ENCODE data around the gene BARHL1.
A peak's percentile ranks its signal among the peaks of the same experiment; 100 is the strongest.

The BARHL1 gene

DNA sequence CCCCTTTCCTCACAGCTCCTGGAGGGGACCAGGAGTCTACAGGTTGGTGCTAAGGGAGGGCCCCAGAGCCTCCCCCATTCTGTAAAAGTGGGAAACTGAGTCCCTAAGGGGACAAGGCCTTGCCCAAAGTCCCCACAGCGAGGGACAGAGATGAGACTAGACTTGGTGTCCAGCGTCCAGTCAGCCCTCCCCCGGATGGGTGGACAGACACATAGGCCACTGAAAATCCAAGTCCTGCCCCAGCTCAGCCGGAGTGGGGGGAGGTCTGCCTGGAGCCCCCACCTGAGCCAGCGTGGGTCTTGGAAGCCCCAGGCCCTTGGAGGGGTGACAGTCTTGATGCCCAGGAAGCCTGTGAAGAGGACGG is 5.2 kb downstream of the BARHL1 start:
- DNase-seq (ENCODE audit: low read depth) = no peak

DNA sequence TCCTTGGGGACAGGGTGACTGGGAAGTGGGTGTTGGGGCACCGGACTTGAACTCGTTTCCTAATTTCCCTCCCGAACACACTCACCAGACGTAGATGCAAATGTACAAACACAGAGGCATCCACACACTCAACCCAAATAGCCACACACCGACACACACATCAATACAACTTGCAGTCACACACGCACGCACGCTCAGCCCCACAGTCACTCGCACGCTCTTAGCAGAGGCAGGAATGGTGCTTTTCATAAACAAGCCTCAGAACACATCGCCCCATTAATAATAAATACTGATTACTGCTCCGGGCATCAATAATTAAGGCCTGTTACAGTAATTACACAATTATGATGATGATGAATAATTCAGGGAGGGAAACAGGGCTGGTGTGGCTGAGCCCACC is 5.7 kb downstream of the BARHL1 start:
- DNase-seq (ENCODE audit: low read depth) = no peak

DNA sequence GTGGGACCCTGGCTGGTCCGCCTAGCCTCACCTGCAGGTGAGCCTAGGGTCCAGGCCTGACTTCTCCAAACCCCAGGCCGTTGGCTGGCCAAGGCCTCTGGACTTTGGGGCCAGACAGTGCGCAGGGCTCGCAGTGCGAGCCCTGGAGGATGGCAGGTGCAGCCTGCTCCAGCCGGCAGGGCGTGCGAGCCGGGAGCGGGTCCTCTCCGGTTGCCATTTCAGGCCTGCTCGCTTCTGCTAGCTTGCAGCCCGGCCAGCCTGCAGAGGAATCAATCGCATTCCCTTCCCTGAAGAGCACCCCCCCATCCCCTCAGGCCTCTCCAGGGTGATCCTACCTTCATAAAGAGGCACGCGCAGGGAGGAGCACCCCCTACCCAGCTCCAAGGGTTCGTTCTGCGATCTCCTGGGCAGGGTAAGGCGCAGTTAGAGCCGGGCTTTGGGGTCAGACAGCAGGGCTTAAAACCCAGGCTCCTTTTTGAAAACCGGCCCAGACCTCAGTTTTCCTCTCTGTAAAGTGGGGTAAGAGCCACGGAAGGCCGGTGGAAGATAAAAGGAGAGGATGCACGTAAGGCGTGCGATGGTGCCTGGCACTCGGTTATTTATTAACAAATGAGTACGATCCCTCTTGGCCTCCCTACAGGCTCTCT is 6.2 kb downstream of the BARHL1 start:
- DNase-seq (ENCODE audit: low read depth) = no peak

DNA sequence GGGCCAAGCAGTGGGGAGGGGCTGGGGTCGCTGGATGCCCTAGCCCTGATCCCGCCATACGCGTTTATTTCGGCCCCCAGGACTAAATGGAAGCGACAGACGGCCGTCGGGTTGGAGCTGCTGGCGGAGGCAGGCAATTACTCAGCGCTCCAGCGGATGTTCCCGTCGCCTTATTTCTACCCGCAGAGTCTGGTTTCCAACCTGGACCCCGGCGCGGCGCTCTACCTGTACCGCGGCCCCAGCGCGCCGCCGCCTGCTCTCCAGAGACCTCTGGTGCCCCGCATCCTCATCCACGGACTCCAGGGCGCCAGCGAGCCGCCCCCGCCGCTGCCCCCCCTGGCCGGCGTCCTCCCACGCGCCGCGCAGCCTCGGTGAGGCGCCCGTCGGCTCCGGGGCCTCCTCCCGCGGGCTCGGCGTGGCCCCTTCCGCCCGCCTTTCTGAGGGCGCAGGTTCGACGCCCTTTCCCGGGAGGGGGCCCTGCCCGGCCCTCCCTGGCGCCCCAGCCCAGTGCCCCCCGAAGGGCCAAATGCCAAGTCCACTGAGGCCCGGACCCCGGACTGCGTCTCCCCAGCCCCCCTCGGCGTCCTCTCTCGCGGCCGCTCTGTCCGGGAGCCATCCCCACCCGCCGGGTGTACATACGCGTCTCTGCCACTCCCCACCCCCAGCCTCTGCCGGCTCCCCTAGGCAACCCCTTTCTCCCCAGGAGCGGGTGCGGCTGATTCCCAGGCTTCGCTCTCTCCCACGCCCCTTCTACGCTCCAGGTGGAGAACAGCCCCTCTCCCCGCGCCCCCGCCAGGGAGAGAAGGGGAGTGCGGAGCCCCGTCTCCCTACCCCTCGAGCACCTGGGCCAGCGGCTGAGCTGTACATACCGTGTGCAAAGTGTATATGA is 7.0 kb downstream of the BARHL1 start:
- DNase-seq (ENCODE audit: low read depth) = no peak

DNA sequence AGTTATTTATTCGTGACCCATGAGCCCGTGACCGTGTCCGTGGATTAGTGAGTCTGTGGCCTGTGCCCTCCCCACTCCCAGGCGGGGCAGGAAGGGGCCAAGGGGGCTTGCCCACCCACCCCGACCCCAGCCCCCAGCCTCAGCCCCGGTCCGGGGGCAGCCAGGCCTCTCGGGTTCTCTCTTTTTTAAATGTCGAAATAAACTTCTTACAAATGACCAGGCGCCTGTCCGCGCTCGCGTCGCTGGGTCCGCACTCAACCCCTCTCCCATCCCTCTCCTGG is 7.6 kb downstream of the BARHL1 start:
- no peak for DNase-seq (ENCODE audit: low read depth)

DNA sequence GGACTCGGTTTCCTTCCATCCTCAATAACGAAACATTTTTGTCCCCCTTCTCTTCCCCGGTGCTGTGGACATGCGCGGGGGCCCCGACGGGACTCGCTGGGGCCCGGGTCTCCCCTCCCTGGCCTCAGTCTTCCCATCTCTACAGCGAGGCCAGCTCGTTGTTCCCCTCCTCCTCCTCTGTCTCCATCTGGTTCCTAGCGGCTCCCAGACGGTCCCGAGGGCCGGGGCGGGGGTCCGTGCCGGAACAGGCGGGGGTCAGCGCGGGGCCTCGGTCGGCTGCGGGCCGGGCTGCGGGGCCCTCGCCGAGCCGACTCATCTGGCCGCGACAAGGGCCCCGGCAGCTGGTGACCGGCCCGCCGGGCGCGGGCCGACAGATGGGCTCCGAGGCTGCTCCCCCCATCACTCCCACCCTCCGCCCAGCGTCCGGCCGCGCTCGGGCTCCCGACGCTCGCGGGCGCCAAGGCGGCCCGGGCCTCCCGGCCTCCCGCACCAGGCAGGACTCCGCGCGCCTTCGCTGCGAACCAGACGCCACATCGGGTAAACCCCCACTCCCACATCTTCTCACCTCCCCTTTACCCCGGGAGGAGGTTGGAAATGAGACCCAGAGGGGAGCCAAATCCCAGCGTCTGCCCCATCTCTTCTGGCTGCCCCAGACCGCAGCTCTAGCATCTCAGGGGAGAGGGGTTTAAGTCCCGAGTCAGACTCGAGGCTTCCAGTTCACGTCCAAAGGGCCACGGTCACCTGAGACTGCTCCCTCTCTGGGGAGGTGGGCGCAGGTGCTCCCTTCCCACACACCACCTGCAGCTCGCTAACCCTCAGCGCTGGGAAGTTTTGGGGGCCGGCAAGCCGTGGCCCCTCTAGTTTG is 8.1 kb downstream of the BARHL1 start:
- DNase-seq (ENCODE audit: low read depth) = no peak

DNA sequence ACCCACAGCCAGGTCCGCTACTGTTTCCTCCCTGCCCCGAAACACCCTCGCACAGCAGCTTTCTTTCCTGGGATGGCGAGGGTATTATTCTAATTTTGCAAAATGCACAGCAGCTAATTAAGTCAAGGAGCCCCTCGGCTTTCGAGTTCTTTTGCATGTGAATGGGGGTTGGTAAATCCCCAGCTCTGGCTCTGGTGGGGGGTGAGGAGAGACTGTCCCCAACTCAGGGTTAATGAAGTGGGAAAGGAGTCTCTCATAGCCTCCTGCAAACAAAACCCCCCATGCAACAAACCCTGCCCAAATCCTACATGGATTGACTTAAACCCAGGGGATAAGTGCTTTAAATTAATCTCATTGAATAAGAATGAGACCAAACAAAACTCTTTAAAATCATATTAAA is 8.8 kb downstream of the BARHL1 start:
- DNase-seq (ENCODE audit: low read depth) = no peak

DNA sequence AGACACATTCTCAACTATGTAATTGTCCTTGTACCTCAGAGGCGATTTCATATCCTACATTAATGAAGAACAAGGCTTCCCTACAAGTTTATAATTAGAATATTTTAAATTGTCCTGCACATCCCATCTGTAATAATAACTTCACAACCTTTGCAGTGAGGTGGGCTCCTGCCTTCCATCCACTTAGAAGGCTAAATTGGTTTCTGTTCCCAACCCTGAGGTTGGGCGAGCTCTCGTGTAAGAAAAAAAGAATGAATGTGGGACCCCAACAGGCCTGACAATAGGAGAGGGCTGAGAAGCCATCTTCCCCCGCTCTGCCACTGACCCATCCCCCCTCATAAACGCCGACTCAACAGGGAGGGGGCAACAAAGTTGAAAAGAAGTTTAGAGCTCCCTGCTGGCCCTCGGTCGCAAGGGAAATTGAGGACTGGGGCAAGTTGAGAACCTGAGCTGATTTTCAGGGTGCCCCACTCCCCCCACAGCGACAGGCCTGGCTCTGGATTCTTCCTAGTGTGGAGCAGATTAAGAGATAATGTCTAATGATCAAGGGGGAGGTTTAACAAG is 9.4 kb downstream of the BARHL1 start:
- DNase-seq (ENCODE audit: low read depth) = no peak

DNA sequence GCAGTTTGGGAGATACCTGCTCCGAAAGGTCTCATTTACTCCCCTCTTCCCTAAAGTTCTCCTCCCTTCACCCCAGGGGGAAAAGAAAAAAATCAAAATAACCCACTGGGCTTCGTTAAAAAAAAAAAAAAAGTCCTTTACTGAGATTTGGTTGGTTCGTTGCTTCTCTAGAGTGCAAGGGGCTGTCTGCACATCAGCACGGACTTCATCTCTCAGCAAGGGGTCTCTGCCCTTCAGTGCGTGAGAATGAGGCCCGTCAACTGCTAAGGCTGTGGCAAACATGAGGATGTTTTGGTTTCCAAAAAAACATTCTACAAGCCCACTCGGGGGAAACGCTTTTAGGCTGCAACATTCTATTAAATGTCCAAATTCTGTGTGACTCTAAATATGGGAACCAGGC is 10.0 kb downstream of the BARHL1 start:
- DNase-seq (ENCODE audit: low read depth) = no peak

DNA sequence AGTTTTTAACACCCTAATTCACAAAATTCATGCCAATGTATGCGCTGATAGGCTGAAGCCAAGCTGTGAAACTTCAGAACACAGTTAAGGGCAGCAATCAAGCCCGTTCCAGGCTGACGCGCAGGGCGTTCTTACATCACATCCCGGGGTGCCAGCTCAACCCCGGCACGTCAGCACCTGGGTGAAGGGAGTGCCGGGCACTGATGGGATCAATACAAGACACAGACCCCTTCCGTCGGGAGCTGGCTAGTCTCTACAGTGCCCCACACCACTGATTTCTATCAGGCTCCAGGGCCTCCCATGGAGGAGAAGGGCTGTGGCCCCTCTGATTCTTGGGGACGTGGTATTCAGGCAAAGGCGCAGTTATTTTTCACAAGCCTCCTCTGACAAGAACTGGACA is 12.0 kb downstream of the BARHL1 start:
- no peak for DNase-seq (ENCODE audit: low read depth)

DNA sequence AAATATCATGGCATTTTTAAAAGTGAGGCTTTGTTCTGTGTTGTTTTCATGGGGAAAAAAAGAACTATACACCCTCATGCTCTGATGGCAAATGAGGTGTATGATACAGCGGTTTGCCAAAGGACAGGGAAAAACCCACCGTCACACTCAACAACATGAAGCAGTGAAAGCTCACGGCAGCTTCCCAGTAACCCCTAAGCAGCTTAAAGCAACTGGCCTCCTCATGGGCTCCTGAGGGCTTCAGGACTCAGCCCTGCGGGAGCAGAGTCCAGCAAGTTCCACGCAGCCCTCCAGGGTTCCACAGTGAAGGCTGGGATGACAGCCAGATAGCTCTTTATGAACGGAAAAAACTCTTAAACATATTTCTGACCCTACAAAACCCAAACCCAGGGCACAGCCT is 12.9 kb downstream of the BARHL1 start:
- no peak for DNase-seq (ENCODE audit: low read depth)

DNA sequence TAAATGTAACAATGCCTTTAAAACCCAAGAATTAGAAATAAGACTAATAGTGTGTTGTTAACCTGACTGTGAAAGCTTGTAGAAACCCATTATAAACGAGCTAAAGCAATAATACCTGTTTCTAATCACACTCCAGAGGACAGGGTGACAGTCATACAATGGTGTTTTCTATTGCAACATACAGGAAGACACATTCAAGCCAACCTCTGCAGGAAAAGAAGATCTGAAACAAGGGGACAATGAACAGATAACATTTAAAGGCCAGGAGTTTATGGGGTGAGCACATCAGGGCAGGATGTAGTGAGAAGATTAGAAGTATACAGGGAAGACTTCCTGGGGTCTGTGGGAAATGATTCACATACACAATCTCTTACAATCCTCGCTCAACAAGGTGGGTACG is 13.8 kb downstream of the BARHL1 start:
- no peak for DNase-seq (ENCODE audit: low read depth)

DNA sequence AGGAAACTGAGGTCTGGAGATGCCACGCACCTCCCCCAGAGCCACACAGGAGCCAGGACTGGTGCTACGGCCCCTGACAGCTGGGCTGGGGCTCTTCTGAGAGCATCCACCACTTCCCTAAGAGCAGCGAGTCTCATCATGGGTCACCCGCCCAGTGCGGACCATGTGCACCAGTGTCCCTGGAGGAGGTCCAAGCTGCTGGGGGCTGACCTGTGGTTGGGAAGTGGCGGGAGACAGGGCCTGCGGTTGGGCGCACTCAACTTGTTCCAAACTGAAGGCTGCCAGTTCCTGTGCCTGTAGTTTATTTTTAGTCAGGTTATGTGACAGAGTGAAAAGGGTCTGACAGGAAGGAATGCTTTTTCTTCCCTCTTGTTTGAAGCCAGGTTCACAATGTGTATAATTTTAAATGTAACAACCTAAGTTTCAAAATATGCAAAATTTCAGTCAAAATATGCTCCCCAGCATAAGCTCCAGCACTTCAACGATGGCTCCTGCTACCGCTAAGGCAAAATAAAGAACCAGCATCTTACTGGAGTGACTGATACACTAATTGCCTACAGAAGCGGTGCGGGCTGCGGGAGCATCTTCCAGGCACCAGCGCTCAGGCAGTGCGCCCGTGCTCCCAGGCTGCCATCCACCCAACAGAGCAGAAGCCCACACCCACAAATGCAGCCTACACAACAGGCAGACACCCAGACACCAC is 14.8 kb downstream of the BARHL1 start:
- no peak for DNase-seq (ENCODE audit: low read depth)

DNA sequence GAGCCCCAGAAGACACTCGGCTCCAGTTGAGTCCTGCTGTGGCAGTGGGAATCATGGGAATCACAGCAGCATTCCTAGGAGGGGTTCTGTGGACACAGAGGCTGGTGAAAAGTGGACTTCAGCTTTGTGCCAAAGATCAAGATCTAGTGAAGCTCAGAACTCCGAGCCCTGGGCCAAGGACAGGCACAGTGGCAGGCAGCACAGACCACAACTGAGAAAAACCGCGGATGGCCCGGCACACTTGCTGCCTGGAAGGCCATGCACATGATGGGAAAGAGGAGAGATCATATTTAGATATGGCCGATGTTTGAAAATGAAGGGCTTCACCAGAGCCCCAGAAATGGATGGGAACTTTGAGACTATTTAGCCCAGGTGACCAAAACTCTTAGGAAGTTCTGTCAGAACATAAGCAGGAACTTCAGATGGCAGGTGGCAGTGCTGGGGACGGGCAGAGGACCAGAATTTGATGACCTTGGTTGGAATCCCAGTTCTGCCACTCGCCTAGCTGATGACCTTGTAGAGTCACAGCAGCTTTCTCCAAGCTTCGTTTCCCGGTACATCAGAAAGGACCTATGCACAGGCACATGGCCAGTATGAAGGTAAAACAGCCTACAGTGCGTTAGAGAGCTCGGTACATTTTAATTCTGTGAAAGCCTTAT is 18.0 kb downstream of the BARHL1 start:
- DNase-seq (ENCODE audit: low read depth) = no peak

DNA sequence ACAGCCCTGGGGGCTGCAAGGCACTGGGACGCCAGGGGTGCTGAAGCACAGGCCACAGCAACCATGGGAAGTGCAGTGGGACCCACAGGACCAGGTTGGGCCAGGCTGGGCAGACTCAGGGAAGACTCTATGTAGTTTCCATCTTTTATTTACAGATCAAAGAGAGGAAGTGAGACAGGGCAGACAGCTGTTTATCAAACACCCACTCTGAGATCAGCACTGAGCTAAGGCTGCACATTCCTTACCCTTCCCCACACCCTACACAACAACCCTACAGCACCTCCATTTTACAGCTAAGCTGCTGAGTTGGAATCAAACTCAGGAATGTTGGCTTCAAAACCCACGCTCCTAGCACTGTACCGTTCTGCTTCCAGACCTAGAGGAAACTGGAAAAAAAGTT is 19.8 kb downstream of the BARHL1 start:
- no peak for DNase-seq (ENCODE audit: low read depth)

DNA sequence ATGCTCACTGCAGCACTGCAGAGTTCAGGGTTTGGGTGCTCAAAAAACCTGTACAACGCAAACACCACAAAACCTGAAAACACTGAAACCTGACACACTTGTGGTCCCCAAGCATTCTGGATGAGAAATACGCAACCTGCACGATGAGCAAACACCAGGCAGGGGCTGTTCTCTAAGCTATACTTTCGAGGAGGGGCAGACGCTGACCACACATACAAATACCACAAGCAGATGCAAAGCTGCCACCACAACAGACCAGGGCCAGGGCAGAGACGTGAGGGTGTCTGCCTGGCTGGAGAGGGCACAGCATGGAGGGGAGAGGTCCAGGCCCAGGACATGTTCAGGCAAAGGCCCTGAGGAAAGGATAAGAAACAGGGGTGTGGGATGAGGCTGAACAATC is 23.0 kb downstream of the BARHL1 start:
- DNase-seq (ENCODE audit: low read depth) = no peak

DNA sequence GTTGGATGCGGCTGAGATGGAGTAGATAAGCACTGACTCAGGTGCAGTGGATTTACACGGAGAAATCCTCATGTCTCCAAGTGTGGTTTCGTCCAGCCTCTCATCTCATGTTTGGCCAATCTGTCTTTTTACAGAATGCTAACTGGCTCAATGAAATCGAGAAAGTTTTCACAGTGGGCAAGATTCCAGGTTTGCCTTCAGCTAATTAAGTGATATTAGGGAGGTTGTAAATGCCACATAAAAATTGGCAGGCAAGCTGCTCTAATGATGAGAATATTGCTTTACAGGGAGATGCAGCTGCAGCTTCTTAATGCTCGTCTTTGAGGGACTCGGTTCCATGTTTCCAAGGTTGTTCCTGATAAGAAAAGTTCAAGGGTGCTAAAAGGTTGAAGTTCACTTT is 23.7 kb downstream of the BARHL1 start:
- no peak for DNase-seq (ENCODE audit: low read depth)

DNA sequence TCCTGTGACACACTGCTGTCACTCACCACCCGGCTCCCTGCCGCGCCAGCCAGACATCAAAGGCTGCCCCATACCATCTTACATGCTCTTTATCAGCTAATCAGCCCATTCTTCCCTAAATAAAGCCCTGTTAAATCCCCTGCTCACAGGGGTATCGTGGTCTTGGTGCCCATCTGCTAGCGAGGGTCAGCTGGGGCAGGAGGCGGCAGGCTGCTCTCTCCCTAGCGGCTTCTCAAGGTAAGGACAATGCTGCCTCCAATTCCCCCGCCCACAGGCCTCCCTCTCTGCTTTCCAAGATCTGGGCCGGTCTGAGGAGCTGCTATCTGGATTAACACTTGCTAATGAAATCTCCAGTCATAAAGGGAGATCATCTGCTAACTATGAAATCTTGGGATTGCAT is 26.8 kb downstream of the BARHL1 start:
- DNase-seq (ENCODE audit: low read depth) = no peak

DNA sequence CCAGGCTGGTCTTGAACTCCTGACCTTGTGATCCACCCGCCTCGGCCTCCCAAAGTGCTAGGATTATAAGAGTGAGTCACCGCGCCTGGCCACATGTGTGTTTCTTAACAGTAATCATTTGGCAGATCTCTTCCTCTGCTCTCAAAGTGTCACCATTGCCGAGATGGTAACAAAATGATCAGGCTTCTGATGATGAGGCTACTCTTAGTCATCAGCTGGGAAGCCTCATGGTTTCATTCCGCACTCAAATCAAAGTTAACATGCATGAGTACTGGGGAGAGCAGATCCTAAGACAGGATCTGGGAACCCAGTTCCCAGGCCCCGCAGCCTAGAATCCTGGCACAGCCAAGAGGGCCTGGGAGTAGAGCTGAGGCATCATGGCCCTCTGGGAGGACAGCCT is 27.4 kb downstream of the BARHL1 start:
- peak; percentile 87 for DNase-seq (ENCODE audit: low read depth)

DNA sequence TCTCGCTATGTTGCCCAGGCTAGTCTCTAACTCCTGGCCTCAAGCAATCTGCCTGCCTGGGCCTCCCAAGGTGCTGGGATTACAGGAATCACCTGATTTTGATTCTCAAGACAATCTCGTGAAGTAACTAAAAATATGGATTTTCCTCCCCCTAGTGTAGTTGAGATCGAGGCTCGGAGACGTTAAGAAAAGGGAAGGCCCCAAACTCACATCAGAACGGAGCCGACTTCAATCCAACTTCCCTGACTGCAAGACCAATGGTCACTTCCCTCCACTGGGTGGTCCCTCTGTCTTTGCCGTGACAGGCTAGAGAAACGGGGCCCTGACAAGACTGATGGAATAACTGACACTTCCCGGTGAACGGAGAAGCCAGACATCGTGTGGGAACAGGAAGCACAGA is 28.3 kb downstream of the BARHL1 start:
- no peak for DNase-seq (ENCODE audit: low read depth)

DNA sequence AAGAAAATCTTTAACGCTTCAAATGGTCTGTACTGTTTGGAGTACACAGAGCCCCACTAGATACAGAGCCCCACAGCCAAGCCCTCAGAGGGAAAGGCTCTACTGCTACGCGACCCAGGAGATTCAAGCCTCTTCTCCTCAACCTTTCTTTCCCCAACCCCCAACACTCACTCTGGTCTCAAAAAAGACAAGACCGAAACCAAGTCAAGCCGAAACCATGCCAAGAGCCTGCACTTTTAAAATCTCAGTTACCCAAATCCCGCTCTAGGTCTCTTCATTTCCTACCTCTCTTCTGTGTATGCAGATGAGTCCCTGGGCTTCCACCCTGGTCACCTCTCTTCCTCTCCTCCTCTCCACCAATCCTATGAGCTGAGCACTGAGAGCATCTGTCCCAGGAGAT is 31.9 kb downstream of the BARHL1 start:
- no peak for DNase-seq (ENCODE audit: low read depth)

DNA sequence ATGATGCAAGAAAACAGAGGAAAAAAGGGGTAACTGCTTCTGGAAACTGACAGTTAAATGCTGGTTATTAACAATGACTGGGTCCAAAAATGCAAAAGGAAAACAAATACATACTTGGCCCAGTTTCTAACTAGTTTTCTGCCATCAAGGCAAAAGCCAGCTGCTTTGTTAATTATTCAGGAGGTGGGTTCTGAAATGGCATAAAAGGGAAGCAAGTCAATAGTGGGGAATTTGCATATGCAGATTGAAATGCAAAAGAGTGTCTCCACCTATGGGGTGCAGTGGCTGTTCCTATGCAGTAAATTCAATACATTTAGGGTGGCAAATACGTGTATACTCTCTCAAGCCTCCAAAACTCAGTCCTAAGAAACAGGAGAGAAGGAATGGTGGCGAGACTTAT is 33.4 kb downstream of the BARHL1 start:
- no peak for DNase-seq (ENCODE audit: low read depth)
